ENCODE data around the gene CPXM1. TPM values are rescaled to one million over a fixed set of nuclear protein-coding genes. Genes with fewer than 3 reads are reported as not detected.

Gene CPXM1
- total RNA-seq, 2 experiments from 2014 or later: 1.6 to 1.7 TPM

Other genes with a start within 250 kb of the CPXM1 start
- 100 to 1,000 TPM; 887 to 915 TPM for gene NOP56, start 148.0 kb downstream of the CPXM1 start, total RNA-seq
- 100 to 1,000 TPM; 137 to 142 TPM for gene IDH3B, start 136.4 kb downstream of the CPXM1 start, total RNA-seq
- gene EBF4, start 107.8 kb downstream of the CPXM1 start, total RNA-seq: under 1 TPM; 0.61 to 0.74 TPM
- not detected for gene C20orf141, start 14.4 kb upstream of the CPXM1 start, total RNA-seq
- not detected for gene TMEM239, start 15.7 kb upstream of the CPXM1 start, total RNA-seq
- 10 to 100 TPM; 33.9 to 35.8 TPM for gene PCED1A, start 40.0 kb upstream of the CPXM1 start, total RNA-seq
- gene VPS16, start 40.1 kb upstream of the CPXM1 start, total RNA-seq: 10 to 100 TPM; 44.7 to 45.0 TPM
- gene PTPRA, start 72.9 kb upstream of the CPXM1 start, total RNA-seq: 10 to 100 TPM; 47.7 to 48.4 TPM
- under 1 TPM; 0.75 to 0.99 TPM for gene GNRH2, start 243.0 kb upstream of the CPXM1 start, total RNA-seq
- 10 to 100 TPM; 90.2 to 90.7 TPM for gene MRPS26, start 245.4 kb upstream of the CPXM1 start, total RNA-seq